Measurements from ENCODE around the gene PDS5B.
"Not testable (repeated sequence)": the region's sequence is repeated elsewhere in the genome, so short reads cannot be mapped to it uniquely, and the experiment has no call there.

Gene PDS5B

GRCh38 chr13:32723987-32724386 lies 137.7 kb downstream of the PDS5B start:
- TF ChIP-seq ZFX (IDR thresholded peaks at IDR 0.05; ENCODE audit: borderline replicate concordance): no peak
- no peak for TF ChIP-seq CTCF (IDR thresholded peaks at IDR 0.05)
- no peak overlapping the region for H3K27ac ChIP-seq

GRCh38 chr13:32726374-32727037 lies 140.3 kb downstream of the PDS5B start:
- no peak overlapping the region for H3K27ac ChIP-seq
- TF ChIP-seq ZFX (IDR thresholded peaks at IDR 0.05; ENCODE audit: borderline replicate concordance): no peak
- no peak for TF ChIP-seq CTCF (IDR thresholded peaks at IDR 0.05)

GRCh38 chr13:32728327-32728726 lies 142.1 kb downstream of the PDS5B start:
- no peak overlapping the region for H3K27ac ChIP-seq
- TF ChIP-seq CTCF (IDR thresholded peaks at IDR 0.05) (no peak), ZFX (IDR thresholded peaks at IDR 0.05; ENCODE audit: borderline replicate concordance) (no peak)

- not testable (repeated sequence) for H3K27ac ChIP-seq
Measured at GRCh38 chr13:32729097-32729496, 142.8 kb downstream of the PDS5B start.

- H3K27ac ChIP-seq: 0 out of 2 replicates have a peak overlapping the region, but pooled peaks have one; percentile 7
- TF ChIP-seq ZFX (IDR thresholded peaks at IDR 0.05; ENCODE audit: borderline replicate concordance) (no peak), CTCF (IDR thresholded peaks at IDR 0.05) (no peak)
Measured at GRCh38 chr13:32731074-32731473, 144.8 kb downstream of the PDS5B start.

GRCh38 chr13:32731576-32731975 lies 145.3 kb downstream of the PDS5B start:
- 0 out of 2 replicates have a peak overlapping the region, but pooled peaks have one; percentile 7 for H3K27ac ChIP-seq
- TF ChIP-seq CTCF (IDR thresholded peaks at IDR 0.05): no peak
- no peak for TF ChIP-seq ZFX (IDR thresholded peaks at IDR 0.05; ENCODE audit: borderline replicate concordance)

GRCh38 chr13:32733690-32734089 lies 147.4 kb downstream of the PDS5B start:
- no peak overlapping the region for H3K27ac ChIP-seq
- TF ChIP-seq CTCF (IDR thresholded peaks at IDR 0.05) (no peak), ZFX (IDR thresholded peaks at IDR 0.05; ENCODE audit: borderline replicate concordance) (no peak)

GRCh38 chr13:32734511-32734910 lies 148.3 kb downstream of the PDS5B start:
- no peak for TF ChIP-seq CTCF (IDR thresholded peaks at IDR 0.05)
- TF ChIP-seq ZFX (IDR thresholded peaks at IDR 0.05; ENCODE audit: borderline replicate concordance): no peak
- H3K27ac ChIP-seq: no peak overlapping the region

Data from 22Rv1 (cell line).